ENCODE results near the gene SUPT7L.
"Not testable (repeated sequence)": the region's sequence is repeated elsewhere in the genome, so short reads cannot be mapped to it uniquely, and the experiment has no call there.

SUPT7L gene

DNA sequence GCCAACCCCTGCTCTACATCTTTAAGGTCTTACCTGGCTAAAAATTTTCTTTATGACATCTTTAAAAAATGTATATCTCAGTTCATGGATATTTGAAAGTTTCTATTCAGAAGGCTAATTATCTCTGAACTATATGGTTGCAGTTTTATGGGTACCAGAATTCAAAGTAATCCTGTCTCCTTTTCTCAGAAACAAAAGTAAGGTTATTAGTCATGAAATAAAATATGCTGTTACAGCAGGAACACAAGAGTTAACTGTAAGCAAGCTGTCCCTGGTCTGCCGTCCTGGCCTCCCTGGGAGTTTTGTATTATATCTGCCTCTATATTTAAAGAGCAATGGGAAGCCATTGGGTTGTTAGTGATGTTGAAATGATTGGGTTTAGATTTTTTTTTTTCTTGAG, 34.2 kb upstream of the SUPT7L start:
- no peak for DNase-seq
- H3K4me1 Mint-ChIP-seq: no peaks in the 10 kb centered on the region
- no peak overlapping the region for H3K27ac Mint-ChIP-seq
- TF ChIP-seq, protein P1, sequence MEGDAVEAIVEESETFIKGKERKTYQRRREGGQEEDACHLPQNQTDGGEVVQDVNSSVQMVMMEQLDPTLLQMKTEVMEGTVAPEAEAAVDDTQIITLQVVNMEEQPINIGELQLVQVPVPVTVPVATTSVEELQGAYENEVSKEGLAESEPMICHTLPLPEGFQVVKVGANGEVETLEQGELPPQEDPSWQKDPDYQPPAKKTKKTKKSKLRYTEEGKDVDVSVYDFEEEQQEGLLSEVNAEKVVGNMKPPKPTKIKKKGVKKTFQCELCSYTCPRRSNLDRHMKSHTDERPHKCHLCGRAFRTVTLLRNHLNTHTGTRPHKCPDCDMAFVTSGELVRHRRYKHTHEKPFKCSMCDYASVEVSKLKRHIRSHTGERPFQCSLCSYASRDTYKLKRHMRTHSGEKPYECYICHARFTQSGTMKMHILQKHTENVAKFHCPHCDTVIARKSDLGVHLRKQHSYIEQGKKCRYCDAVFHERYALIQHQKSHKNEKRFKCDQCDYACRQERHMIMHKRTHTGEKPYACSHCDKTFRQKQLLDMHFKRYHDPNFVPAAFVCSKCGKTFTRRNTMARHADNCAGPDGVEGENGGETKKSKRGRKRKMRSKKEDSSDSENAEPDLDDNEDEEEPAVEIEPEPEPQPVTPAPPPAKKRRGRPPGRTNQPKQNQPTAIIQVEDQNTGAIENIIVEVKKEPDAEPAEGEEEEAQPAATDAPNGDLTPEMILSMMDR (IDR thresholded peaks at IDR 0.05): no peak
- H3K27me3 Mint-ChIP-seq (ENCODE audit: low read depth, poor library complexity): no peaks in the 10 kb centered on the region
- H3K36me3 Mint-ChIP-seq (ENCODE audit: low read depth): peaks cover 18% of the 10 kb centered on the region
- H3K4me3 Mint-ChIP-seq: no peak overlapping the region
- H3K9me3 Mint-ChIP-seq: no peaks in the 10 kb centered on the region

GRCh38 chr2:27690052-27690451, 26.6 kb upstream of the SUPT7L start:
- no peaks in the 10 kb centered on the region for H3K4me1 Mint-ChIP-seq
- no peak for DNase-seq
- TF ChIP-seq, protein P1 (IDR thresholded peaks at IDR 0.05): no peak
- H3K4me3 Mint-ChIP-seq: no peak overlapping the region
- H3K27me3 Mint-ChIP-seq (ENCODE audit: low read depth, poor library complexity): no peaks in the 10 kb centered on the region
- no peak overlapping the region for H3K27ac Mint-ChIP-seq
- H3K36me3 Mint-ChIP-seq (ENCODE audit: low read depth): peaks cover 22% of the 10 kb centered on the region
- no peaks in the 10 kb centered on the region for H3K9me3 Mint-ChIP-seq

DNA sequence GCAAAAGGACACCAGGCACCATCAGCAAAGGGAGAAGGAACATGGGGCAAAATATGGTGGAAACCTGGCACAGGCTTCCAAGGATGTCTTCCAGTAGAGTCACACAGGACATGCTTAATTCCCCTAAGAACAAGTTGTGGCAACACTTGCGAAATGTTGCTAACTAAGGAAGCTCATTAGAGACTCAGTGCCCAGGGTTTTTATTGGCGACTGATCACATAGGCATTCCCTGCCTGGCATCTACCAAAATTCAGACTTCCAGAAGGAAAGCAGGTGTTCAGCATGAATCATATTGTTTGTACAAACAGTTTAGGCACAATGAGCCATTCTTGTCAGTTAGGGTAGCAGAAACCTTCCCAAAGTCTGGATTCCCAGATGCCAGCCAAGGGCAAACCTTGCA, 26.0 kb upstream of the SUPT7L start:
- DNase-seq: no peak
- H3K27ac Mint-ChIP-seq: no peak overlapping the region
- no peak overlapping the region for H3K4me3 Mint-ChIP-seq
- H3K27me3 Mint-ChIP-seq (ENCODE audit: low read depth, poor library complexity): no peaks in the 10 kb centered on the region
- TF ChIP-seq, protein P1 (IDR thresholded peaks at IDR 0.05): no peak
- H3K4me1 Mint-ChIP-seq: no peaks in the 10 kb centered on the region
- peaks cover 28% of the 10 kb centered on the region for H3K36me3 Mint-ChIP-seq (ENCODE audit: low read depth)
- no peaks in the 10 kb centered on the region for H3K9me3 Mint-ChIP-seq

DNA sequence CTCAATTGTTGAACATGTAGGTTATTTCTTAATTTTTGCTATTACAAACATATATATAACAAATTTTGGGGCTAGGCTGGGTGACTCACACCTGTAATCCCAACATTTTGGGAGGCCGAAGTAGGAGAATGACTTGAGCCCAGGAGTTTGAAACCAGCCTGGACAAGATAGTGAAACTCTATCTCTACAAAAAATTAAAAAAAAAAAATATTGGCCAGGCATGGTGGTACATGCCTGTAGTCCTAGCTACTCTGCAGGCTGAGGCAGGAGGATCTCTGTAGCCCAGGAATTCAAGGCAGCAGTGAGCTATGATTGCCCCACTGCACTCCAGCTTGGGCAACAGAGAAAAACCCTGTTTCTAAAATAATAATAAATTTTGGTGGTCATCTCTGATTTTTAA, 23.8 kb upstream of the SUPT7L start:
- H3K27me3 Mint-ChIP-seq (ENCODE audit: low read depth, poor library complexity): no peaks in the 10 kb centered on the region
- no peak for DNase-seq
- H3K36me3 Mint-ChIP-seq (ENCODE audit: low read depth): peaks cover 27% of the 10 kb centered on the region
- TF ChIP-seq, protein P1 (IDR thresholded peaks at IDR 0.05): no peak
- H3K27ac Mint-ChIP-seq: no peak overlapping the region
- no peak overlapping the region for H3K4me3 Mint-ChIP-seq
- no peaks in the 10 kb centered on the region for H3K9me3 Mint-ChIP-seq
- no peaks in the 10 kb centered on the region for H3K4me1 Mint-ChIP-seq

- Mint-ChIP-seq H3K9me3 (no peaks in the 10 kb centered on the region), H3K36me3 (ENCODE audit: low read depth) (peaks cover 32% of the 10 kb centered on the region), H3K4me1 (no peaks in the 10 kb centered on the region), H3K27ac (no peak overlapping the region), H3K4me3 (no peak overlapping the region), H3K27me3 (ENCODE audit: low read depth, poor library complexity) (no peaks in the 10 kb centered on the region)
- TF ChIP-seq, protein P1 (IDR thresholded peaks at IDR 0.05): no peak
- DNase-seq: no peak
Observed at GRCh38 chr2:27685577-27685976, 22.2 kb upstream of the SUPT7L start.

DNA sequence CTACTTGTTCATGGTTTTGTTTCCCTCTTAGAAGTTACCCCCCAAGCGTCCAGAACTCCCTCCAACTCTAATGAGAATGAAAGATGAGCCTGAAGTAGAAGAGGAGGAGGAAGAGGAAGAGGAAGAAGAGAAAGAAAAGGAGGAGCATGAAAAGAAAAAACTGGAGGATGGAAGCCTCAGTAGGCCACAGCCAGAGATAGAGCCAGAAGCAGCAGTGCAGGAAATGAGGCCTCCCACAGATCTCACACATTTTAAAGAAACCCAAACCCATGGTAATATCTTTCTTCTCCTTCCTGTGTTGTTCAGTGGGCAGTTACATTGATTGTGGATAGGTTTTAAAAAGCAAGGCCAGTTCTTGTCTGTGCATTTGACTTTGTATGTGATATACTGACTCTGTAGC, 21.6 kb upstream of the SUPT7L start:
- H3K4me3 Mint-ChIP-seq; DNase-seq; H3K27me3 Mint-ChIP-seq (ENCODE audit: low read depth, poor library complexity); H3K9me3 Mint-ChIP-seq; H3K4me1 Mint-ChIP-seq; H3K27ac Mint-ChIP-seq: not testable (repeated sequence)
- H3K36me3 Mint-ChIP-seq (ENCODE audit: low read depth): peaks cover 32% of the 10 kb centered on the region

Measured in nephron progenitor cell (in vitro differentiated cells).